ENCODE results near the gene SAMD4B. TPM values are rescaled to one million over a fixed set of nuclear protein-coding genes. Genes with fewer than 3 reads are reported as not detected.

SAMD4B gene
- total and polyA plus RNA-seq, 9 of the 15 experiments (the other 6 are each of a cell fraction or from before 2014, with no cell fraction given), result 3.4 to 90.5 (median 38.0) TPM

- TF ChIP-seq NFIC (IDR thresholded peaks at IDR 0.05), result peak; percentile 52
- TF ChIP-seq STAG1 (CRISPR knock-in tag; IDR thresholded peaks at IDR 0.05; ENCODE audit: borderline replicate concordance), result no peak
- no peak for TF ChIP-seq ZNF57 (CRISPR knock-in tag; IDR thresholded peaks at IDR 0.05)
- TF ChIP-seq ZBTB26 (CRISPR knock-in tag; IDR thresholded peaks at IDR 0.05), result no peak
- no peak for TF ChIP-seq ADNP (tag; IDR thresholded peaks at IDR 0.05)
- peak; percentile 70; the same call in 1 of the 2 replicates for TF ChIP-seq TFAP4 (CRISPR knock-in tag; IDR thresholded peaks at IDR 0.05; ENCODE audit: borderline replicate concordance)
- TF ChIP-seq BRF1 (IDR thresholded peaks at IDR 0.05; ENCODE audit: borderline replicate concordance, extremely low read depth, insufficient read length), result no peak
- TF ChIP-seq RBM15 (IDR thresholded peaks at IDR 0.05; ENCODE audit: insufficient read depth, low read length), result no peak
- no peak for TF ChIP-seq MED1 (CRISPR knock-in tag; IDR thresholded peaks at IDR 0.05; ENCODE audit: borderline replicate concordance)
- peak; percentile 61; the same call in 1 of the 2 replicates for TF ChIP-seq MBD2 (IDR thresholded peaks at IDR 0.05; ENCODE audit: borderline replicate concordance, low read depth)
- TF ChIP-seq SIN3B (IDR thresholded peaks at IDR 0.05; ENCODE audit: low read depth), result no peak
- no peak for TF ChIP-seq MTA2 (IDR thresholded peaks at IDR 0.05; ENCODE audit: low read depth)
- peak; percentile 52 for TF ChIP-seq SOX6 (IDR thresholded peaks at IDR 0.05)
- TF ChIP-seq ETS2 (tag; IDR thresholded peaks at IDR 0.05; ENCODE audit: borderline replicate concordance, poor library complexity, severe bottlenecking), result no peak
- TF ChIP-seq MAFG (tag; conservative IDR thresholded peaks at IDR 0.05), result peak; percentile 88
- TF ChIP-seq TFAM (CRISPR knock-in tag; conservative IDR thresholded peaks at IDR 0.05), result no peak
- no peak for TF ChIP-seq KAT7 (CRISPR knock-in tag; IDR thresholded peaks at IDR 0.05; ENCODE audit: borderline replicate concordance)
- peak; percentile 56; the same call in 1 of the 2 replicates for TF ChIP-seq ELF1 (tag; IDR thresholded peaks at IDR 0.05)
- peak in 1 of 2 experiments; percentile 41; a peak in 3 of 4 replicates for TF ChIP-seq NRF1 (conservative IDR thresholded peaks at IDR 0.05 in 1 of 2, IDR thresholded peaks at IDR 0.05 in 1 of 2)
- no peak for TF ChIP-seq TFE3 (CRISPR knock-in tag; IDR thresholded peaks at IDR 0.05)
- TF ChIP-seq TAF15 (IDR thresholded peaks at IDR 0.05; ENCODE audit: low read depth, low read length), result no peak
- no peak for TF ChIP-seq NR1H2 (CRISPR knock-in tag; IDR thresholded peaks at IDR 0.05)
- TF ChIP-seq RCOR1 (IDR thresholded peaks at IDR 0.05; ENCODE audit: borderline replicate concordance in 1 of 2, low read depth in 2 of 2, low read length in 2 of 2), result peak in 1 of 2 experiments; percentile 35; a peak in 1 of 4 replicates
- 0 out of 2 replicates have a peak, but pooled peaks have one; percentile 57 for TF ChIP-seq MTA3 (IDR thresholded peaks at IDR 0.05; ENCODE audit: borderline replicate concordance)
Observed at GRCh38 chr19:39403331-39404312, 61.4 kb downstream of the SAMD4B start (continued).

All from K562 (cell line).